ENCODE data around the gene OR8K1.

Gene OR8K1

GRCh38 chr11:56345739-56346138 is at the start of gene OR8K1:
Gene OR8K1 (plus strand): TSS chr11:56346039. CDS start chr11:56346039, 0 bp downstream.
- no peak for DNase-seq (ENCODE audit: low spot score)

- no peak for DNase-seq (ENCODE audit: low spot score)
Observed at GRCh38 chr11:56296898-56297297, 48.9 kb upstream of the OR8K1 start.

- DNase-seq (ENCODE audit: low spot score): no peak
Observed at GRCh38 chr11:56307836-56308235, 38.0 kb upstream of the OR8K1 start.

- no peak for DNase-seq (ENCODE audit: low spot score)
Observed at GRCh38 chr11:56314844-56315243, 31.0 kb upstream of the OR8K1 start, which contains the start of gene OR8K3. Gene OR8K3 (plus strand): TSS chr11:56315144. CDS start chr11:56318307, 3,163 bp downstream.

- no peak for DNase-seq (ENCODE audit: low spot score)
Observed at GRCh38 chr11:56331861-56332491, 13.9 kb upstream of the OR8K1 start.

- DNase-seq (ENCODE audit: low spot score): no peak
Observed at GRCh38 chr11:56333156-56333555, 12.7 kb upstream of the OR8K1 start.

- DNase-seq (ENCODE audit: low spot score): no peak
Observed at GRCh38 chr11:56340289-56340688, 5.5 kb upstream of the OR8K1 start.

- no peak for DNase-seq (ENCODE audit: low spot score)
Observed at GRCh38 chr11:56353991-56354390, 8.2 kb downstream of the OR8K1 start, which contains the start of gene OR8J1. Gene OR8J1 (plus strand): TSS chr11:56354291. CDS start chr11:56360247, 5,956 bp downstream.

- DNase-seq (ENCODE audit: low spot score): no peak
Observed at GRCh38 chr11:56375324-56375723, 29.5 kb downstream of the OR8K1 start, which contains the start of gene OR8U1. Gene OR8U1 (plus strand): TSS chr11:56375624. CDS start chr11:56375624, 0 bp downstream.

- DNase-seq (ENCODE audit: low spot score): no peak
Observed at GRCh38 chr11:56380120-56380519, 34.3 kb downstream of the OR8K1 start.

GRCh38 chr11:56394381-56394780 is 48.5 kb downstream of the OR8K1 start:
- no peak for DNase-seq (ENCODE audit: low spot score)

GRCh38 chr11:56396047-56396446 is 50.2 kb downstream of the OR8K1 start:
- no peak for DNase-seq (ENCODE audit: low spot score)

Data from CD4-positive, alpha-beta T cell treated with Interleukin-15 for 4 hours (primary cell).